K562 (cell line): ENCODE data around the gene MED16. TPM values are rescaled to one million over a fixed set of nuclear protein-coding genes. Genes with fewer than 3 reads are reported as not detected.

Source experiments
- ELF4 ChIP-seq: fragments of 450-650 bp; formaldehyde crosslinking; IDR thresholded peaks from 2 replicates; pipeline ENCODE4 v1.4.0; 2022; ENCODE audit warnings: missing genetic modification characterization
- polyA plus RNA-seq, 8 experiments: library from polyadenylated mRNA; depleted of rRNA in 4 of 8; stranded (reverse) in 5 of 8; unstranded in 3 of 8; fragments of >200 nt; fragmentation: Nextera tagmentation in 2 of 8; fragmentation: Illumina TruSeq in 1 of 8; extraction: Ambion mirVana in 2 of 8; extraction: Trizol in 1 of 8; gene quantifications; 2 replicates each; pipeline versions ENCODE4 v1.2.1 to v1.2.3, GENCODE V29; 2011 to 2014; ENCODE audit warnings: inconsistent platforms in 1 of 8, missing spikeins in 1 of 8
- total RNA-seq, 7 experiments: library from RNA; depleted of rRNA in 6 of 7; stranded (reverse); fragments of >200 nt in 6 of 7; fragmentation: Illumina TruSeq in 2 of 7; extraction: Trizol in 2 of 7; gene quantifications; 2 replicates each; pipeline versions ENCODE4 v1.2.1 to v1.2.3, GENCODE V29; 2011 to 2021; ENCODE audit warnings: low replicate concordance in 1 of 7
- TF ChIP-seq, protein P1 (sequence below): fragments of 450-650 bp; IDR thresholded peaks from 2 replicates; pipeline ENCODE4 v1.6.1; 2016; ENCODE audit warnings: mild to moderate bottlenecking, moderate library complexity
- TF ChIP-seq, protein P2 (sequence below): fragments of 450-650 bp; IDR thresholded peaks from 2 replicates; pipeline ENCODE4 v1.6.1; 2016; ENCODE audit warnings: missing biosample characterization, missing genetic modification characterization

MED16 gene
- total and polyA plus RNA-seq, 9 of the 15 experiments (the other 6 are each of a cell fraction or from before 2014, with no cell fraction given) = 0.89 to 59.9 (median 8.6) TPM

DNA sequence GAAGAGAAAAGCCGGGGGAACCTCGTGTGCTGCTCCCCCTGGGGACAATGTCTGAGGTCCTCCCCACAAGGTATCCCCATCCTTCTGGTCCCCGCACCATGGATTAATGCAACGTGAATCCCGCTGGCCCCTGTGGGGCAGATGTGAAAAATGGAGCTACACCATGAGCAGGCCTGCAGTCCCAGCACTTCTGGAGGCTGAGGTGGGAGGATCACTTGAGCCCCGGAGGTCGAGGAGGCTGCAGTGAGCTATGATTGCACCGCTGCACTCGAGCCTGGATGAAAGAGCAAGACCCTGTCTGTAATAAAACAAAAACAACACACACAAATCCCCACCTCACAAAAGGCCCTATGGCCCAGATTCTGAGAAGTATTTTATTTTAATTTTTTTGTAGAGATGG, 34.7 kb downstream of the MED16 start (continued):
- TF ChIP-seq, protein P1, sequence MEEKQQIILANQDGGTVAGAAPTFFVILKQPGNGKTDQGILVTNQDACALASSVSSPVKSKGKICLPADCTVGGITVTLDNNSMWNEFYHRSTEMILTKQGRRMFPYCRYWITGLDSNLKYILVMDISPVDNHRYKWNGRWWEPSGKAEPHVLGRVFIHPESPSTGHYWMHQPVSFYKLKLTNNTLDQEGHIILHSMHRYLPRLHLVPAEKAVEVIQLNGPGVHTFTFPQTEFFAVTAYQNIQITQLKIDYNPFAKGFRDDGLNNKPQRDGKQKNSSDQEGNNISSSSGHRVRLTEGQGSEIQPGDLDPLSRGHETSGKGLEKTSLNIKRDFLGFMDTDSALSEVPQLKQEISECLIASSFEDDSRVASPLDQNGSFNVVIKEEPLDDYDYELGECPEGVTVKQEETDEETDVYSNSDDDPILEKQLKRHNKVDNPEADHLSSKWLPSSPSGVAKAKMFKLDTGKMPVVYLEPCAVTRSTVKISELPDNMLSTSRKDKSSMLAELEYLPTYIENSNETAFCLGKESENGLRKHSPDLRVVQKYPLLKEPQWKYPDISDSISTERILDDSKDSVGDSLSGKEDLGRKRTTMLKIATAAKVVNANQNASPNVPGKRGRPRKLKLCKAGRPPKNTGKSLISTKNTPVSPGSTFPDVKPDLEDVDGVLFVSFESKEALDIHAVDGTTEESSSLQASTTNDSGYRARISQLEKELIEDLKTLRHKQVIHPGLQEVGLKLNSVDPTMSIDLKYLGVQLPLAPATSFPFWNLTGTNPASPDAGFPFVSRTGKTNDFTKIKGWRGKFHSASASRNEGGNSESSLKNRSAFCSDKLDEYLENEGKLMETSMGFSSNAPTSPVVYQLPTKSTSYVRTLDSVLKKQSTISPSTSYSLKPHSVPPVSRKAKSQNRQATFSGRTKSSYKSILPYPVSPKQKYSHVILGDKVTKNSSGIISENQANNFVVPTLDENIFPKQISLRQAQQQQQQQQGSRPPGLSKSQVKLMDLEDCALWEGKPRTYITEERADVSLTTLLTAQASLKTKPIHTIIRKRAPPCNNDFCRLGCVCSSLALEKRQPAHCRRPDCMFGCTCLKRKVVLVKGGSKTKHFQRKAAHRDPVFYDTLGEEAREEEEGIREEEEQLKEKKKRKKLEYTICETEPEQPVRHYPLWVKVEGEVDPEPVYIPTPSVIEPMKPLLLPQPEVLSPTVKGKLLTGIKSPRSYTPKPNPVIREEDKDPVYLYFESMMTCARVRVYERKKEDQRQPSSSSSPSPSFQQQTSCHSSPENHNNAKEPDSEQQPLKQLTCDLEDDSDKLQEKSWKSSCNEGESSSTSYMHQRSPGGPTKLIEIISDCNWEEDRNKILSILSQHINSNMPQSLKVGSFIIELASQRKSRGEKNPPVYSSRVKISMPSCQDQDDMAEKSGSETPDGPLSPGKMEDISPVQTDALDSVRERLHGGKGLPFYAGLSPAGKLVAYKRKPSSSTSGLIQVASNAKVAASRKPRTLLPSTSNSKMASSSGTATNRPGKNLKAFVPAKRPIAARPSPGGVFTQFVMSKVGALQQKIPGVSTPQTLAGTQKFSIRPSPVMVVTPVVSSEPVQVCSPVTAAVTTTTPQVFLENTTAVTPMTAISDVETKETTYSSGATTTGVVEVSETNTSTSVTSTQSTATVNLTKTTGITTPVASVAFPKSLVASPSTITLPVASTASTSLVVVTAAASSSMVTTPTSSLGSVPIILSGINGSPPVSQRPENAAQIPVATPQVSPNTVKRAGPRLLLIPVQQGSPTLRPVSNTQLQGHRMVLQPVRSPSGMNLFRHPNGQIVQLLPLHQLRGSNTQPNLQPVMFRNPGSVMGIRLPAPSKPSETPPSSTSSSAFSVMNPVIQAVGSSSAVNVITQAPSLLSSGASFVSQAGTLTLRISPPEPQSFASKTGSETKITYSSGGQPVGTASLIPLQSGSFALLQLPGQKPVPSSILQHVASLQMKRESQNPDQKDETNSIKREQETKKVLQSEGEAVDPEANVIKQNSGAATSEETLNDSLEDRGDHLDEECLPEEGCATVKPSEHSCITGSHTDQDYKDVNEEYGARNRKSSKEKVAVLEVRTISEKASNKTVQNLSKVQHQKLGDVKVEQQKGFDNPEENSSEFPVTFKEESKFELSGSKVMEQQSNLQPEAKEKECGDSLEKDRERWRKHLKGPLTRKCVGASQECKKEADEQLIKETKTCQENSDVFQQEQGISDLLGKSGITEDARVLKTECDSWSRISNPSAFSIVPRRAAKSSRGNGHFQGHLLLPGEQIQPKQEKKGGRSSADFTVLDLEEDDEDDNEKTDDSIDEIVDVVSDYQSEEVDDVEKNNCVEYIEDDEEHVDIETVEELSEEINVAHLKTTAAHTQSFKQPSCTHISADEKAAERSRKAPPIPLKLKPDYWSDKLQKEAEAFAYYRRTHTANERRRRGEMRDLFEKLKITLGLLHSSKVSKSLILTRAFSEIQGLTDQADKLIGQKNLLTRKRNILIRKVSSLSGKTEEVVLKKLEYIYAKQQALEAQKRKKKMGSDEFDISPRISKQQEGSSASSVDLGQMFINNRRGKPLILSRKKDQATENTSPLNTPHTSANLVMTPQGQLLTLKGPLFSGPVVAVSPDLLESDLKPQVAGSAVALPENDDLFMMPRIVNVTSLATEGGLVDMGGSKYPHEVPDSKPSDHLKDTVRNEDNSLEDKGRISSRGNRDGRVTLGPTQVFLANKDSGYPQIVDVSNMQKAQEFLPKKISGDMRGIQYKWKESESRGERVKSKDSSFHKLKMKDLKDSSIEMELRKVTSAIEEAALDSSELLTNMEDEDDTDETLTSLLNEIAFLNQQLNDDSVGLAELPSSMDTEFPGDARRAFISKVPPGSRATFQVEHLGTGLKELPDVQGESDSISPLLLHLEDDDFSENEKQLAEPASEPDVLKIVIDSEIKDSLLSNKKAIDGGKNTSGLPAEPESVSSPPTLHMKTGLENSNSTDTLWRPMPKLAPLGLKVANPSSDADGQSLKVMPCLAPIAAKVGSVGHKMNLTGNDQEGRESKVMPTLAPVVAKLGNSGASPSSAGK = no peak
- TF ChIP-seq, protein P2, sequence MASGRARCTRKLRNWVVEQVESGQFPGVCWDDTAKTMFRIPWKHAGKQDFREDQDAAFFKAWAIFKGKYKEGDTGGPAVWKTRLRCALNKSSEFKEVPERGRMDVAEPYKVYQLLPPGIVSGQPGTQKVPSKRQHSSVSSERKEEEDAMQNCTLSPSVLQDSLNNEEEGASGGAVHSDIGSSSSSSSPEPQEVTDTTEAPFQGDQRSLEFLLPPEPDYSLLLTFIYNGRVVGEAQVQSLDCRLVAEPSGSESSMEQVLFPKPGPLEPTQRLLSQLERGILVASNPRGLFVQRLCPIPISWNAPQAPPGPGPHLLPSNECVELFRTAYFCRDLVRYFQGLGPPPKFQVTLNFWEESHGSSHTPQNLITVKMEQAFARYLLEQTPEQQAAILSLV (tag) = no peak
- TF ChIP-seq ELF4 (CRISPR knock-in tag) = no peak
- TF ChIP-seq, all 486 proteins: peak for 3
